ENCODE measurements around the gene MXD3.

- no peak for TF ChIP-seq POLR2AphosphoS5 (IDR thresholded peaks at IDR 0.05)
- TF ChIP-seq, protein P1, sequence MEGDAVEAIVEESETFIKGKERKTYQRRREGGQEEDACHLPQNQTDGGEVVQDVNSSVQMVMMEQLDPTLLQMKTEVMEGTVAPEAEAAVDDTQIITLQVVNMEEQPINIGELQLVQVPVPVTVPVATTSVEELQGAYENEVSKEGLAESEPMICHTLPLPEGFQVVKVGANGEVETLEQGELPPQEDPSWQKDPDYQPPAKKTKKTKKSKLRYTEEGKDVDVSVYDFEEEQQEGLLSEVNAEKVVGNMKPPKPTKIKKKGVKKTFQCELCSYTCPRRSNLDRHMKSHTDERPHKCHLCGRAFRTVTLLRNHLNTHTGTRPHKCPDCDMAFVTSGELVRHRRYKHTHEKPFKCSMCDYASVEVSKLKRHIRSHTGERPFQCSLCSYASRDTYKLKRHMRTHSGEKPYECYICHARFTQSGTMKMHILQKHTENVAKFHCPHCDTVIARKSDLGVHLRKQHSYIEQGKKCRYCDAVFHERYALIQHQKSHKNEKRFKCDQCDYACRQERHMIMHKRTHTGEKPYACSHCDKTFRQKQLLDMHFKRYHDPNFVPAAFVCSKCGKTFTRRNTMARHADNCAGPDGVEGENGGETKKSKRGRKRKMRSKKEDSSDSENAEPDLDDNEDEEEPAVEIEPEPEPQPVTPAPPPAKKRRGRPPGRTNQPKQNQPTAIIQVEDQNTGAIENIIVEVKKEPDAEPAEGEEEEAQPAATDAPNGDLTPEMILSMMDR (IDR thresholded peaks at IDR 0.05) = no peak
These were observed 23.3 kb upstream of the MXD3 start for GRCh38 chr5:177334781-177335700.
